IgD-negative memory B cell (primary cell): ENCODE data around the gene NPS. TPM values are rescaled to one million over a fixed set of nuclear protein-coding genes. Genes with fewer than 3 reads are reported as not detected.

Source experiments
- H3K27ac Mint-ChIP-seq, 3 donors: one replicate each; pipeline ENCODE4 v1.8.0; 2020 to 2022; ENCODE audit warnings: mild to moderate bottlenecking in 3 of 3, mixed read lengths in 3 of 3, moderate library complexity in 1 of 3
- H3K27me3 Mint-ChIP-seq: one replicate; pipeline ENCODE4 v1.8.0; 2021; ENCODE audit warnings: mixed read lengths
- H3K36me3 Mint-ChIP-seq: one replicate; pipeline ENCODE4 v1.8.0; 2020; ENCODE audit warnings: mild to moderate bottlenecking, mixed read lengths
- H3K4me1 Mint-ChIP-seq, 3 donors: one replicate each; pipeline ENCODE4 v1.8.0; 2020 to 2022; ENCODE audit warnings: mixed read lengths in 3 of 3, mild to moderate bottlenecking in 1 of 3
- H3K4me3 Mint-ChIP-seq, 4 donors: one replicate each; pipeline ENCODE4 v1.8.0; 2020 to 2022; ENCODE audit warnings: mild to moderate bottlenecking in 4 of 4, mixed read lengths in 4 of 4, moderate library complexity in 3 of 4
- H3K9me3 Mint-ChIP-seq, 3 donors: one replicate each; pipeline ENCODE4 v1.8.0; 2020 to 2021; ENCODE audit warnings: mixed read lengths in 3 of 3, mild to moderate bottlenecking in 1 of 3
- polyA plus RNA-seq: library from polyadenylated mRNA; unstranded; fragments of 300-500 nt; fragmentation: Illumina TruSeq; gene quantifications from one replicate; pipeline ENCODE4 v1.2.3, GENCODE V29; 2021

NPS gene, protein sequence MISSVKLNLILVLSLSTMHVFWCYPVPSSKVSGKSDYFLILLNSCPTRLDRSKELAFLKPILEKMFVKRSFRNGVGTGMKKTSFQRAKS
- polyA plus RNA-seq, result not detected

DNA sequence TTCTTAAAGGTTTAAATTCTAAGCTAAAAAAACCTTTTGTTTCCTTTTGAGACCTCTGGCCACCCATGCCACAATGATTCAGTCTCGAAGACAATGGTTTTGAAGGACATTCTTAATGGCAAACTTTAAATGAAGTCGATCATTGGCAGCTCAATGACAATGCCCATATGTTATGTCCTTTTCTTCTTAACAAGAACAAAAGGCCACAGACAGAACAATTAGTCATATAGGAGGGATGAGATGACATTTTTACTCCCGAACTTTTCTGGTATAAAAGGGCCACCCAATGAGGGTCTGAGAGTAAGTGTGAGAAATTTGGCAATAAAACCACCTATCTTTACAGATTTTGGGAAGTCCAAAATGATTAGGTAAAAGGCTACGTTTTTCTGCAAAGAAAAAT is at the start of gene NPS:
TSS of gene NPS (plus strand) at position 301 of the 400 bp plus-strand sequence. CDS start at position 361, 60 bp downstream.
- H3K9me3 Mint-ChIP-seq, result peaks cover 0 to 20% (median 7%) of the 10 kb centered on the region in 3 donors
- H3K27me3 Mint-ChIP-seq, result no peaks in the 10 kb centered on the region
- H3K4me1 Mint-ChIP-seq, result no peaks in the 10 kb centered on the region
- no peak within 1 kb of the TSS for H3K27ac Mint-ChIP-seq
- H3K36me3 Mint-ChIP-seq, result peaks cover 3% of the 10 kb centered on the region
- no peak within 1 kb of the TSS for H3K4me3 Mint-ChIP-seq

DNA sequence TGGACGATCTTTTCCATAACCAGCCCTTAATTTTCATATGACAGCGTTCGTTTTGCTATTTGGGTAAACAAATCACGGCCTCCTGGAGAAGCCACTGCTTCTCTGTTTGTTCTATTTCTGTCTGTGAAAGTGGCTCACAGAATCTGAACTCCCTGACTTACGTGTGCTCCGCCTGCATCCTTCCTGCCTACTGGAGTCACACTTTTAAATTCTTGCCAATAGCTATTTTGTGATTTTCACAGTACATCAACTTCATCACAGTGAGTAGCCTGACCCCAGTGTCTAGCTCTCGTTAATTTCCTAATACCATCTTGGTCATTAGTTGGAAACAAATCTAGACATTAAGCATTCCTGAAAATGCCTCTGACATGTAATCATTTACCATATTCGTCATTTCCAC is 49.0 kb upstream of the NPS start:
- no peak overlapping the region for H3K4me3 Mint-ChIP-seq
- no peaks in the 10 kb centered on the region for H3K27me3 Mint-ChIP-seq
- H3K27ac Mint-ChIP-seq, result no peak overlapping the region
- H3K9me3 Mint-ChIP-seq, result peaks cover 0 to 7% (median 2%) of the 10 kb centered on the region in 3 donors
- H3K4me1 Mint-ChIP-seq, result no peaks in the 10 kb centered on the region
- peaks cover 3% of the 10 kb centered on the region for H3K36me3 Mint-ChIP-seq

DNA sequence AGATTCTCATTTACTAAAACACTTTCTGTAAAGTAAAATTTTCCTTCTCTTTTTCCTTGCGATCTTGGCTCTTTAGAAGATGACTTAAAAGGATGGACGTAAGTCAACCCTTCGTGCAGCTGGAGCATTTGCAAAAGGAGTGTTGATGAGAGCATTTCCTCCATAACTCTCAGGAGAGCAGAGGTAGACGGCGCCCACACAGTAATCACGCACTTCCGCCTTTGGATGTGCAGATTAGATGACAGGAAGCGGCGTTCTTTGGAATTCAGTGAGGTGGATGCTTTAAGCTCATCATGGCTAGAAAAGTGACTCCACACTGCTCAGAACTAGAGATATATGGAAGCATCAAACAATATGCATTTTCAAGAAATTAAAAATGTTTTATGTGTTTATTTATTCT is 43.0 kb upstream of the NPS start:
- Mint-ChIP-seq H3K27me3 (no peaks in the 10 kb centered on the region), H3K36me3 (peaks cover 1% of the 10 kb centered on the region), H3K9me3 (peaks cover 3 to 7% (median 5%) of the 10 kb centered on the region in 3 donors), H3K27ac (no peak overlapping the region), H3K4me3 (no peak overlapping the region), H3K4me1 (no peaks in the 10 kb centered on the region)

GRCh38 chr10:127522298-127522697 is 26.8 kb upstream of the NPS start:
- no peak overlapping the region for H3K27ac Mint-ChIP-seq
- H3K9me3 Mint-ChIP-seq, result peaks cover 4 to 7% (median 5%) of the 10 kb centered on the region in 3 donors
- H3K4me1 Mint-ChIP-seq, result no peaks in the 10 kb centered on the region
- no peak overlapping the region for H3K4me3 Mint-ChIP-seq
- H3K27me3 Mint-ChIP-seq, result no peaks in the 10 kb centered on the region
- no peaks in the 10 kb centered on the region for H3K36me3 Mint-ChIP-seq

DNA sequence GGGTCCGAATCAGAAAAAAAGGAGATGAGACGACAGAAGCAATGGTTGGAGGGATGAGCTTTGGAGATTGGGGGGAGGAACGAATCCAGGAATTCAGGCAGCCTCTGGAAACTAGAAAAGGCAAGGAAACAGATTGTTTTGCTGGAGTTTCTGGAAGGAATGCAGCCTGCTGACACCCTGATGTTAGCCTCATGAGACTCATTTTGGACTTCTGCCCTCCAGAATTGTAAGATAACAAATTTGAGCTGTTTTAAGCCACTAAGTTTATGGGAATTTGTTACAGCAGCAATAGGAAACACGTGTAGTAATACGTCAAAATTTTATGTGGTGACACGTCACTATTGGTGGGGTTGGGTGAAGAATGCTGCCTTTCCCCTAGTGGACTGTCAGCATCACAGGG is 25.6 kb upstream of the NPS start:
- no peaks in the 10 kb centered on the region for H3K27me3 Mint-ChIP-seq
- no peak overlapping the region for H3K27ac Mint-ChIP-seq

DNA sequence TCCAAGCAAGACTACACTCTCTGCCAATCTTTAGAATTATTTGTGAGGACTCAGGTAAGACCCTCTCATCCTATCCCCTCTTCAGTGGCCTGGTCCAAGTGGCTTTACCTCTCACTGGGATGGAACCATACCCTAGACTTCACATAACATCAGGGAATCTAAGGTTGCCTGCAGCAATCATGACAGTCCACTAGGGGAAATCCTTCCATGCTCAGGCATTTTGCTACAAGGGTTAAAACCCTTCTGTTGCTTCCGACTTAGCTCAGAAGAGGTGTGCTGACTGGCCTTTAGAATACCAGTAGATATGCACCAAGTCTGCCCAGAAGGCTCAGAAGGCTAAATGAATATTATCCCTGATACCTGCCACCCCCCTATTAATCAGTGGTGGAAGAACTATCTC is 24.9 kb upstream of the NPS start:
- Mint-ChIP-seq H3K4me1 (no peaks in the 10 kb centered on the region), H3K9me3 (peaks cover 0 to 8% (median 5%) of the 10 kb centered on the region in 3 donors), H3K4me3 (no peak overlapping the region), H3K36me3 (no peaks in the 10 kb centered on the region), H3K27ac (no peak overlapping the region), H3K27me3 (no peaks in the 10 kb centered on the region)

More for the DNA sequence above, 25.6 kb upstream of the NPS start:
- no peaks in the 10 kb centered on the region for H3K36me3 Mint-ChIP-seq
- no peak overlapping the region for H3K4me3 Mint-ChIP-seq
- H3K9me3 Mint-ChIP-seq, result peaks cover 4 to 6% (median 5%) of the 10 kb centered on the region in 3 donors
- no peaks in the 10 kb centered on the region for H3K4me1 Mint-ChIP-seq

GRCh38 chr10:127524908-127525665 is 24.0 kb upstream of the NPS start:
- H3K4me1 Mint-ChIP-seq, result no peaks in the 10 kb centered on the region
- H3K27me3 Mint-ChIP-seq, result no peaks in the 10 kb centered on the region
- no peaks in the 10 kb centered on the region for H3K36me3 Mint-ChIP-seq
- H3K9me3 Mint-ChIP-seq, result peaks cover 0 to 5% (median 5%) of the 10 kb centered on the region in 3 donors
- no peak overlapping the region for H3K4me3 Mint-ChIP-seq
- no peak overlapping the region for H3K27ac Mint-ChIP-seq

GRCh38 chr10:127525686-127526085 is 23.4 kb upstream of the NPS start:
- Mint-ChIP-seq H3K27ac (no peak overlapping the region), H3K9me3 (peaks cover 0 to 5% (median 5%) of the 10 kb centered on the region in 3 donors), H3K36me3 (no peaks in the 10 kb centered on the region), H3K4me1 (no peaks in the 10 kb centered on the region), H3K4me3 (no peak overlapping the region), H3K27me3 (no peaks in the 10 kb centered on the region)

- Mint-ChIP-seq H3K9me3 (peaks cover 0 to 5% (median 5%) of the 10 kb centered on the region in 3 donors), H3K4me3 (peak overlapping the region in 1 of 4 donors; percentile 48), H3K36me3 (no peaks in the 10 kb centered on the region), H3K4me1 (no peaks in the 10 kb centered on the region), H3K27me3 (no peaks in the 10 kb centered on the region), H3K27ac (no peak overlapping the region)
These were observed 22.9 kb upstream of the NPS start for GRCh38 chr10:127526161-127526560.

- Mint-ChIP-seq H3K4me1 (no peaks in the 10 kb centered on the region), H3K27me3 (no peaks in the 10 kb centered on the region), H3K27ac (no peak overlapping the region), H3K36me3 (no peaks in the 10 kb centered on the region), H3K4me3 (no peak overlapping the region), H3K9me3 (peaks cover 0 to 5% (median 5%) of the 10 kb centered on the region in 3 donors)
These were observed 21.8 kb upstream of the NPS start for GRCh38 chr10:127527320-127527719.

- H3K27ac Mint-ChIP-seq, result no peak overlapping the region
- H3K36me3 Mint-ChIP-seq, result no peaks in the 10 kb centered on the region
- H3K4me1 Mint-ChIP-seq, result no peaks in the 10 kb centered on the region
- no peaks in the 10 kb centered on the region for H3K27me3 Mint-ChIP-seq
- no peak overlapping the region for H3K4me3 Mint-ChIP-seq
- H3K9me3 Mint-ChIP-seq, result peaks cover 0 to 5% (median 5%) of the 10 kb centered on the region in 3 donors
These were observed 21.2 kb upstream of the NPS start for GRCh38 chr10:127527891-127528290.

- H3K4me1 Mint-ChIP-seq, result no peaks in the 10 kb centered on the region
- no peak overlapping the region for H3K27ac Mint-ChIP-seq
- no peak overlapping the region for H3K4me3 Mint-ChIP-seq
- peaks cover 2 to 4% (median 3%) of the 10 kb centered on the region in 3 donors for H3K9me3 Mint-ChIP-seq
- H3K27me3 Mint-ChIP-seq, result no peaks in the 10 kb centered on the region
- peaks cover 2% of the 10 kb centered on the region for H3K36me3 Mint-ChIP-seq
These were observed 16.9 kb upstream of the NPS start for GRCh38 chr10:127532193-127532592.

DNA sequence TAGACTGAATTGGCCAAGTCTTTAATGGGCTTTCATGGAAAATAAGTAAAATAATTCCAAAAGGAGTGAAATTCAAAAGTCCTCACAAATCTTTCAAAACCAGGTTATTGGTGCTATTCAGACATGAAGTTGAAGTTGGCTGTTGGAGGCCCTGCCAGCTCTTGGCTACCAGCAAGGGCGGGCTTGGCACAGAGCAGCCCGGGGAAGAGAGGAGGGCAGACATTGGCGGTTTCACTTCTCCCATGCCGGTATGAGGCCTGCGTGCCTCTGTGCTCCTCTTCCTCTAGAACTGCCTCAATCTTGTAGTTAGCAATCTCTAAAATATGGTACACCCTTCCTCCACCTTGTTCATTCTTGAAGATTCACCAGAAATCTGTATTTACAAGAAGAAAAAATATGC is 16.4 kb upstream of the NPS start:
- Mint-ChIP-seq H3K27me3 (no peaks in the 10 kb centered on the region), H3K4me1 (no peaks in the 10 kb centered on the region), H3K36me3 (peaks cover 2% of the 10 kb centered on the region), H3K9me3 (peaks cover 2 to 4% (median 3%) of the 10 kb centered on the region in 3 donors), H3K4me3 (no peak overlapping the region), H3K27ac (no peak overlapping the region)

DNA sequence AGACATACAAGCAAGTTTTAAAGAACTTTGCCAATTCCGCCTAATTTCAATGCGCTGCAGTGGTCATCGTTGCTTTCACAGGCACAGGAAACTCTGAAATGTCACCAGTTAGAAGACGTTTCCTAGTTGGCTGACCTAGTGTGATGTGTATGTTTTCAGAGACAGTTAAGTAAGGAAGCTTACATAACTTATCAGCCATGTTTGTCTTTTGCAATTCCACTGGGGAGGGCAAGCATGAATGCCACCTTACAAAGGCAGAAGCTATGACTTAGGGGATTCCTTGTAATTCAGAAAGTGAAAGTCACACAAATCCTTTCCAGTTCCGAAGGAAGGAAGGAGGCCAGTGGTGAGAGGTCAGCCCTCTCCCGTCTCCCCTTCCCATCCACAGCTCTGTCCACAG is 15.0 kb upstream of the NPS start:
- peaks cover 2% of the 10 kb centered on the region for H3K36me3 Mint-ChIP-seq
- no peak overlapping the region for H3K4me3 Mint-ChIP-seq
- H3K9me3 Mint-ChIP-seq, result peaks cover 2 to 4% (median 3%) of the 10 kb centered on the region in 3 donors
- no peak overlapping the region for H3K27ac Mint-ChIP-seq
- H3K27me3 Mint-ChIP-seq, result no peaks in the 10 kb centered on the region
- H3K4me1 Mint-ChIP-seq, result no peaks in the 10 kb centered on the region

- H3K27ac Mint-ChIP-seq, result no peak overlapping the region
These were observed 14.6 kb upstream of the NPS start for GRCh38 chr10:127534496-127534895.

More at GRCh38 chr10:127534496-127534895, 14.6 kb upstream of the NPS start:
- H3K4me3 Mint-ChIP-seq, result no peak overlapping the region
- no peaks in the 10 kb centered on the region for H3K4me1 Mint-ChIP-seq
- no peaks in the 10 kb centered on the region for H3K27me3 Mint-ChIP-seq
- H3K36me3 Mint-ChIP-seq, result peaks cover 2% of the 10 kb centered on the region
- H3K9me3 Mint-ChIP-seq, result peaks cover 2 to 3% (median 2%) of the 10 kb centered on the region in 3 donors
